ENCODE measurements around the gene CXCR6. TPM values are rescaled to one million over a fixed set of nuclear protein-coding genes. Genes with fewer than 3 reads are reported as not detected.

The CXCR6 gene
- total RNA-seq, result under 1 TPM in 2 of 4 donors, not detected in 2; 0.29 to 0.51 TPM

- H3K27me3 ChIP-seq, result no peaks in the 10 kb centered on the region
- no peak for DNase-seq
- H3K4me3 ChIP-seq, result no peak within 1 kb of the TSS
- H3K27ac ChIP-seq, result peak within 1 kb of the TSS in 3 of 4 donors; percentile 44 to 80 (median 49)
- no peaks in the 10 kb centered on the region for H3K9me3 ChIP-seq
- in situ Hi-C loops (cut with MboI; ENCODE audit: low sequenced_read_pairs in 4 of 4) (loop anchor here (5.0 to 25.0 kb wide), 2 partner anchors 134 to 419 kb away; partner anchors contain the start of genes CCR2 (in 1 of the 4) and CCR5 (in 1 of the 4)), intact Hi-C loops (cut with DNase I; ENCODE audit: low total_unique reads) (no loop called here)
- ATAC-seq, result no peak
- peaks cover 0 to 27% of the 10 kb centered on the region in 2 donors for H3K36me3 ChIP-seq
- no peak for TF ChIP-seq POLR2A (IDR thresholded peaks at IDR 0.05)
- no peak for TF ChIP-seq CTCF (IDR thresholded peaks at IDR 0.05 in 4 of 5, conservative IDR thresholded peaks at IDR 0.05 in 1 of 5)
- peaks cover 20 to 45% of the 10 kb centered on the region in 2 donors for H3K4me1 ChIP-seq
These were observed at the start of gene CXCR6 for GRCh38 chr3:45943207-45943846. CXCR6 (plus strand) TSS chr3:45943464; CDS start chr3:45946482, 3,018 bp downstream.

GRCh38 chr3:45894015-45894414 lies 49.2 kb upstream of the CXCR6 start:
- no peak overlapping the region for H3K4me3 ChIP-seq
- H3K27me3 ChIP-seq, result no peaks in the 10 kb centered on the region
- no peaks in the 10 kb centered on the region for H3K36me3 ChIP-seq
- intact Hi-C loops (cut with DNase I; ENCODE audit: low total_unique reads) (no loop called here), in situ Hi-C loops (cut with MboI; ENCODE audit: low sequenced_read_pairs in 4 of 4) (no loop called here)
- H3K27ac ChIP-seq, result no peak overlapping the region
- H3K4me1 ChIP-seq, result no peaks in the 10 kb centered on the region
- ATAC-seq, result no peak
- H3K9me3 ChIP-seq, result no peaks in the 10 kb centered on the region
- no peak for DNase-seq
- no peak for TF ChIP-seq POLR2A (IDR thresholded peaks at IDR 0.05)
- no peak for TF ChIP-seq CTCF (IDR thresholded peaks at IDR 0.05 in 4 of 5, conservative IDR thresholded peaks at IDR 0.05 in 1 of 5)

GRCh38 chr3:45895686-45896468 lies 47.4 kb upstream of the CXCR6 start:
- no peak for DNase-seq
- H3K36me3 ChIP-seq, result no peaks in the 10 kb centered on the region
- in situ Hi-C loops (cut with MboI; ENCODE audit: low sequenced_read_pairs in 4 of 4), result no loop called here
- no peak overlapping the region for H3K4me3 ChIP-seq
- no peaks in the 10 kb centered on the region for H3K4me1 ChIP-seq
- H3K9me3 ChIP-seq, result no peaks in the 10 kb centered on the region
- no peaks in the 10 kb centered on the region for H3K27me3 ChIP-seq
- ATAC-seq, result no peak
- intact Hi-C loops (cut with DNase I; ENCODE audit: low total_unique reads), result no loop called here
- TF ChIP-seq POLR2A (IDR thresholded peaks at IDR 0.05), result no peak
- no peak for TF ChIP-seq CTCF (IDR thresholded peaks at IDR 0.05 in 4 of 5, conservative IDR thresholded peaks at IDR 0.05 in 1 of 5)
- H3K27ac ChIP-seq, result no peak overlapping the region

- no peak for ATAC-seq
- H3K36me3 ChIP-seq, result peaks cover 0 to 2% of the 10 kb centered on the region in 2 donors
- DNase-seq, result no peak
- H3K27me3 ChIP-seq, result no peaks in the 10 kb centered on the region
- no peaks in the 10 kb centered on the region for H3K9me3 ChIP-seq
- intact Hi-C loops (cut with DNase I; ENCODE audit: low total_unique reads) (no loop called here), in situ Hi-C loops (cut with MboI; ENCODE audit: low sequenced_read_pairs in 4 of 4) (no loop called here)
- H3K4me3 ChIP-seq, result no peak overlapping the region
- TF ChIP-seq CTCF (IDR thresholded peaks at IDR 0.05 in 4 of 5, conservative IDR thresholded peaks at IDR 0.05 in 1 of 5) (no peak), POLR2A (IDR thresholded peaks at IDR 0.05) (no peak)
- no peak overlapping the region for H3K27ac ChIP-seq
- H3K4me1 ChIP-seq, result no peaks in the 10 kb centered on the region
These were observed 46.3 kb upstream of the CXCR6 start for GRCh38 chr3:45896956-45897355.

All from gastrocnemius medialis (tissue), 4 donors.